H1 (cell line): Measurements from ENCODE around the gene CNNM1. TPM values are rescaled to one million over a fixed set of nuclear protein-coding genes. Genes with fewer than 3 reads are reported as not detected.

Source experiments
- CHD7 ChIP-seq: fragments of 300-600 bp; sonication (generic); IDR thresholded peaks from 2 replicates; pipeline ENCODE4 v1.7.1; 2012; ENCODE audit warnings: low read length, moderate library complexity, mild to moderate bottlenecking, inconsistent platforms; ENCODE audit not compliant: insufficient replicate concordance
- KDM4A ChIP-seq: IDR thresholded peaks from one replicate; pipeline ENCODE4 v1.7.1; 2012; ENCODE audit warnings: low read depth, mild to moderate bottlenecking, moderate library complexity, low read length, inconsistent platforms; ENCODE audit not compliant: severe bottlenecking
- KDM5A ChIP-seq: fragments of 200-600 bp; IDR thresholded peaks from 2 replicates; pipeline ENCODE4 v1.7.1; 2012; ENCODE audit warnings: mild to moderate bottlenecking, low read length, inconsistent platforms, mixed read lengths
- MAFK ChIP-seq: IDR thresholded peaks from 2 replicates; pipeline ENCODE4 v1.6.1; 2012; ENCODE audit warnings: low read depth, mild to moderate bottlenecking, improper control_type of control experiment, low read length
- RBBP5 ChIP-seq: IDR thresholded peaks from 2 replicates; pipeline ENCODE4 v1.7.1; 2012; ENCODE audit warnings: low read depth, mild to moderate bottlenecking, inconsistent platforms, low read length, moderate library complexity, borderline replicate concordance
- RFX5 ChIP-seq: IDR thresholded peaks from 2 replicates; pipeline ENCODE4 v1.6.1; 2011; ENCODE audit warnings: low read depth, low read length, improper control_type of control experiment, borderline replicate concordance
- SP1 ChIP-seq: IDR thresholded peaks from 2 replicates; pipeline ENCODE4 v1.6.1; 2011; ENCODE audit warnings: low read depth, low read length
- polyA plus RNA-seq, 7 experiments: library from polyadenylated mRNA; depleted of rRNA in 3 of 7; stranded (reverse) in 5 of 7; unstranded in 2 of 7; fragments of >200 nt in 5 of 7; fragments of 200-250 nt in 2 of 7; gene quantifications; 1 replicate in 5 of 7; 2 replicates in 1 of 7; 4 replicates in 1 of 7; pipeline versions ENCODE4 v1.2.1 to v1.2.3, GENCODE V29; 2011 to 2013; ENCODE audit warnings: missing spikeins in 2 of 7, mixed read lengths in 2 of 7
- total RNA-seq: library from RNA; stranded (reverse); fragmentation: NEBNext Ultra II Directional; extraction: Animal tissue kit (Norgen Biotek cat#: 25700); gene quantifications from 2 replicates; pipeline ENCODE4 v1.2.1, GENCODE V29; 2021

The CNNM1 gene
- total and polyA plus RNA-seq, 2 of the 8 experiments (the other 6 are each of a cell fraction or from before 2014, with no cell fraction given), result 0.74 to 0.92 TPM

GRCh38 chr10:99422529-99423096 lies 93.5 kb downstream of the CNNM1 start (continued):
- TF ChIP-seq CHD7 (no peak), KDM5A (no peak), KDM4A (no peak), RBBP5 (no peak), SP1 (no peak), MAFK (no peak), RFX5 (no peak)
